HCT116 (cell line): Measurements from ENCODE around the gene ZNF423. TPM values are rescaled to one million over a fixed set of nuclear protein-coding genes. Genes with fewer than 3 reads are reported as not detected.

Experiments
- ATAC-seq: fragments of 200-7000 bp; cut with Tn5 transposase; 2 replicates; pipeline ENCODE4 v1.9.1; 2020; ENCODE audit warnings: mild to moderate bottlenecking, moderate library complexity
- BruUV-seq: library from RNA; stranded (reverse); fragments of 400-500 nt; replicated peaks from 2 replicates; lab custom pipeline; 2021; lab: Mats Ljungman, UMichigan
- CTCF ChIA-PET: fragments of 300-600 bp; sonication (Branson Sonifier 250); formaldehyde crosslinking; loops from one replicate; lab custom pipeline; 2021; ENCODE audit warnings: antibody characterized with exemption; lab: Charles Lee
- POLR2A ChIA-PET: fragments of 300-600, 350-600 bp; sonication (Branson Sonifier 250); formaldehyde crosslinking; loops from one replicate; lab custom pipeline; 2021; ENCODE audit warnings: antibody characterized with exemption; lab: Charles Lee
- RAD21 ChIA-PET, 2 experiments: fragments of 300-600 bp; sonication (Branson Sonifier 250); formaldehyde crosslinking; loops; one replicate each; lab custom pipeline; 2023; ENCODE audit warnings: low total read pairs in 2 of 2; ENCODE audit not compliant: uncharacterized antibody in 2 of 2, unreplicated experiment in 2 of 2, low non-redundant PET in 1 of 2; lab: Charles Lee
- DNase-seq: peaks from one replicate; pipeline ENCODE4 v3.0.0-alpha.2; 2010; ENCODE audit warnings: low read depth, low spot score
- H2AFZ ChIP-seq: fragments of 200-600 bp; shearing (Covaris generic), sonication (generic); 2 replicates; pipeline ENCODE4 v1.6.1; 2017; ENCODE audit warnings: low read depth, mixed run types, mixed read lengths, antibody characterized with exemption, low read length; ENCODE audit not compliant: poor library complexity, severe bottlenecking
- H3K27ac ChIP-seq: 2 replicates; pipeline ENCODE4 v1.5.1; 2012; ENCODE audit warnings: low read depth, low read length
- H3K27me3 ChIP-seq: fragments of 200-600 bp; sonication (generic); 2 replicates; pipeline ENCODE4 v1.6.1; 2016; ENCODE audit warnings: mixed run types, low read length, mixed read lengths; ENCODE audit not compliant: insufficient read depth
- H3K36me3 ChIP-seq, 2 experiments: fragments of 200-500 bp in 1 of 2; fragments of 200-600 bp in 1 of 2; sonication (Bioruptor generic) in 1 of 2; sonication (generic) in 1 of 2; 2 replicates each; pipeline versions ENCODE4 v1.5.1 to v1.6.1; 2014 to 2016; ENCODE audit warnings: low read length in 2 of 2, inconsistent platforms in 1 of 2, mixed read lengths in 1 of 2, mixed run types in 1 of 2; ENCODE audit not compliant: insufficient read depth in 2 of 2, control insufficient read depth in 1 of 2
- H3K4me1 ChIP-seq, 2 experiments: fragments of 200-600 bp in 1 of 2; sonication (generic) in 1 of 2; 2 replicates each; pipeline versions ENCODE4 v1.5.1 to v1.6.1; 2012 to 2017; ENCODE audit warnings: low read length in 2 of 2, inconsistent platforms in 1 of 2, mild to moderate bottlenecking in 1 of 2, mixed read lengths in 1 of 2, mixed run types in 1 of 2, moderate library complexity in 1 of 2; ENCODE audit not compliant: insufficient read depth in 2 of 2, control insufficient read depth in 1 of 2
- H3K4me2 ChIP-seq: fragments of 200-600 bp; sonication (generic); 2 replicates; pipeline ENCODE4 v1.6.1; 2017; ENCODE audit warnings: mixed run types, low read length, mixed read lengths
- H3K4me3 ChIP-seq, 2 experiments: fragments of 200-600 bp in 1 of 2; sonication (generic) in 1 of 2; replicated peaks in 1 of 2; 2 replicates each; pipeline ENCODE4 v1.5.1; 2011 to 2016; ENCODE audit warnings: low read length in 2 of 2, control low read depth in 1 of 2, low read depth in 1 of 2, mild to moderate bottlenecking in 1 of 2, mixed read lengths in 1 of 2, mixed run types in 1 of 2
- H3K79me2 ChIP-seq: fragments of 200-600 bp; sonication (generic); 2 replicates; pipeline ENCODE4 v1.6.1; 2017; ENCODE audit warnings: mild to moderate bottlenecking, mixed run types, low read length, moderate library complexity, mixed read lengths; ENCODE audit not compliant: insufficient read depth
- H3K9ac ChIP-seq: fragments of 200-600 bp; sonication (generic); 2 replicates; pipeline ENCODE4 v1.6.1; 2016; ENCODE audit warnings: low read length, mixed read lengths
- H3K9me2 ChIP-seq: fragments of 200-600 bp; sonication (generic), shearing (Covaris generic); 2 replicates; pipeline ENCODE4 v1.6.1; 2017; ENCODE audit warnings: mixed run types, mild to moderate bottlenecking, moderate library complexity; ENCODE audit not compliant: insufficient read depth
- H3K9me3 ChIP-seq, 2 experiments: fragments of 200-500 bp in 1 of 2; fragments of 200-600 bp in 1 of 2; sonication (Bioruptor generic) in 1 of 2; sonication (generic) in 1 of 2; 2 replicates each; pipeline ENCODE4 v1.6.1; 2014 to 2017; ENCODE audit warnings: low read length in 2 of 2, mixed read lengths in 2 of 2, inconsistent platforms in 1 of 2, low read depth in 1 of 2, mild to moderate bottlenecking in 1 of 2, mixed run types in 1 of 2, moderate library complexity in 1 of 2; ENCODE audit not compliant: control insufficient read depth in 1 of 2, insufficient read depth in 1 of 2
- H4K20me1 ChIP-seq: fragments of 200-600 bp; sonication (generic), shearing (Covaris generic); 2 replicates; pipeline ENCODE4 v1.6.1; 2017; ENCODE audit warnings: mixed run types, mild to moderate bottlenecking, moderate library complexity; ENCODE audit not compliant: insufficient read depth
- CBX3 ChIP-seq: IDR thresholded peaks from 2 replicates; pipeline ENCODE4 v1.6.1; 2012; ENCODE audit warnings: low read depth
- CEBPB ChIP-seq: IDR thresholded peaks from 2 replicates; pipeline ENCODE4 v1.6.1; 2012; ENCODE audit warnings: low read depth
- EGR1 ChIP-seq: IDR thresholded peaks from 2 replicates; pipeline ENCODE4 v1.6.1; 2012; ENCODE audit warnings: low read depth
- ELF1 ChIP-seq: IDR thresholded peaks from 2 replicates; pipeline ENCODE4 v1.6.1; 2012; ENCODE audit warnings: low read depth, borderline replicate concordance
- EZH2phosphoT487 ChIP-seq: fragments of 200-600 bp; IDR thresholded peaks from 2 replicates; pipeline ENCODE4 v1.6.1; 2018; ENCODE audit warnings: antibody characterized with exemption, borderline replicate concordance
- REST ChIP-seq: IDR thresholded peaks from 2 replicates; pipeline ENCODE4 v1.6.1; 2012; ENCODE audit warnings: low read depth
- TCF7L2 ChIP-seq: IDR thresholded peaks from 2 replicates; pipeline ENCODE4 v1.7.0; 2011; ENCODE audit warnings: borderline replicate concordance, inconsistent platforms; ENCODE audit not compliant: insufficient read depth, insufficient read length; ENCODE audit errors: extremely low read depth
- YY1 ChIP-seq: IDR thresholded peaks from 2 replicates; pipeline ENCODE4 v1.6.1; 2011; ENCODE audit warnings: low read length, low read depth, moderate library complexity, mild to moderate bottlenecking; ENCODE audit not compliant: insufficient replicate concordance; ENCODE audit errors: extremely low read depth
- ZFX ChIP-seq: fragments of 450-650 bp; IDR thresholded peaks from 2 replicates; pipeline ENCODE4 v1.6.1; 2017
- ZNF274 ChIP-seq: fragments of 200-500 bp; sonication (Bioruptor generic); IDR thresholded peaks from 2 replicates; pipeline ENCODE4 v1.6.1; 2014; ENCODE audit warnings: mild to moderate bottlenecking, low read depth, low read length, inconsistent platforms
- intact Hi-C: fragments of 100-400 bp; cut with micrococcal nuclease; formaldehyde crosslinking; loops from 2 replicates; pipeline ENCODE4 v1.10.0; 2022
- total RNA-seq: library from RNA; stranded (reverse); gene quantifications from one replicate; pipeline ENCODE4 v1.2.1, GENCODE V29; 2021; ENCODE audit not compliant: unreplicated experiment
- TF ChIP-seq, protein P1 (sequence below): IDR thresholded peaks from 2 replicates; pipeline ENCODE4 v1.6.1; 2011; ENCODE audit warnings: mild to moderate bottlenecking, low read length, moderate library complexity; ENCODE audit not compliant: insufficient replicate concordance; ENCODE audit errors: extremely low read depth
- TF ChIP-seq, protein P2 (sequence below): IDR thresholded peaks from 2 replicates; pipeline ENCODE4 v1.6.1; 2012

The ZNF423 gene
- total RNA-seq, 1 experiment from 2014 or later = 0.22 TPM

DNA sequence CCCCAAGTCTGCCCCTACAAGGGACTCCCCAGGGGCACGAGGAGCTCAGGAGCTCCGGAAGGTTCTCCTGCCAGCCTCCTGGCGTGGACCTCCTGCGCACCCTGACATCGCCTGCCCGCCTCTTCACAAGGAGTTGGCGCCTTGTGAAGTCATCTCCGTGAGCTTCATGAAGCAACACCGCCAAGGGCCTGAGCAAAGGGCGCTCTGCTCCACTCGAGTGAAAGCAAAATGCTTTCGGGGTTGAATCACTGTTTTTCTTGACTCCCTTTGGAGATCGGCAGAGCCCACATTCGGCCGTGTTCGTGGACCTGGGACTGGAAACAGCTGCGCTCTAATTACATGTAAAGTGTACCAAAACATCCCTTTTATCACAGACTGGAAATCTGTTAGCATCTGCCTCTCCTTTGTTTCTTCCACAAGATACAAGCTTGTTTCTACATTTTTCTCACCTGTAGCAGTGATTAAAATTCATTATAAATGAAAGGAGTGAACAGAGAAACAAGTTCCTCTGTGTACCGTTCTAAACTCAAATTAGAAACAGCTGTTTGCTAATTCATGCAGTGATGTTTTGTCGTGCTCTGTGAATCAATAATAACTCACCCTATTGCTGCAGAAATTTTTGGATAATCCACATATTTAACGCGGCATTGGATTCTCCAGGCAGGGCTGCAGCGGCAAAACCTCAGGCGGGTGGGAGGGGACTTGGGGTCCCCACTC is 203.3 kb downstream of the ZNF423 start:
- ATAC-seq = no peak
- Histone ChIP-seq H4K20me1 (no peaks in the 10 kb centered on the region), H3K4me1 (peaks cover 0 to 8% of the 10 kb centered on the region in 2 experiments; a peak in 2 of 4 replicates), H3K79me2 (no peaks in the 10 kb centered on the region), H3K36me3 (no peaks in the 10 kb centered on the region), H3K9me3 (peaks cover 3 to 4% of the 10 kb centered on the region in 2 experiments; a peak in 2 of 4 replicates), H2AFZ (no peak overlapping the region), H3K4me3 (no peak overlapping the region), H3K27ac (no peak overlapping the region), H3K27me3 (no peaks in the 10 kb centered on the region), H3K9me2 (no peaks in the 10 kb centered on the region), H3K9ac (no peak overlapping the region), H3K4me2 (no peak overlapping the region)
- no TSS peak for BruUV-seq
- intact Hi-C loops = no loop called here
- TF ChIP-seq EGR1 (no peak), ZNF274 (no peak), CEBPB (no peak), CBX3 (no peak), YY1 (no peak), ZFX (no peak), REST (no peak), EZH2phosphoT487 (no peak), ELF1 (no peak), TCF7L2 (no peak)
- TF ChIP-seq, protein P1, sequence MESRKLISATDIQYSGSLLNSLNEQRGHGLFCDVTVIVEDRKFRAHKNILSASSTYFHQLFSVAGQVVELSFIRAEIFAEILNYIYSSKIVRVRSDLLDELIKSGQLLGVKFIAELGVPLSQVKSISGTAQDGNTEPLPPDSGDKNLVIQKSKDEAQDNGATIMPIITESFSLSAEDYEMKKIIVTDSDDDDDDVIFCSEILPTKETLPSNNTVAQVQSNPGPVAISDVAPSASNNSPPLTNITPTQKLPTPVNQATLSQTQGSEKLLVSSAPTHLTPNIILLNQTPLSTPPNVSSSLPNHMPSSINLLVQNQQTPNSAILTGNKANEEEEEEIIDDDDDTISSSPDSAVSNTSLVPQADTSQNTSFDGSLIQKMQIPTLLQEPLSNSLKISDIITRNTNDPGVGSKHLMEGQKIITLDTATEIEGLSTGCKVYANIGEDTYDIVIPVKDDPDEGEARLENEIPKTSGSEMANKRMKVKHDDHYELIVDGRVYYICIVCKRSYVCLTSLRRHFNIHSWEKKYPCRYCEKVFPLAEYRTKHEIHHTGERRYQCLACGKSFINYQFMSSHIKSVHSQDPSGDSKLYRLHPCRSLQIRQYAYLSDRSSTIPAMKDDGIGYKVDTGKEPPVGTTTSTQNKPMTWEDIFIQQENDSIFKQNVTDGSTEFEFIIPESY = no peak
- TF ChIP-seq, protein P2, sequence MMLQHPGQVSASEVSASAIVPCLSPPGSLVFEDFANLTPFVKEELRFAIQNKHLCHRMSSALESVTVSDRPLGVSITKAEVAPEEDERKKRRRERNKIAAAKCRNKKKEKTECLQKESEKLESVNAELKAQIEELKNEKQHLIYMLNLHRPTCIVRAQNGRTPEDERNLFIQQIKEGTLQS = no peak
- no peak for DNase-seq
- ChIA-PET POLR2A (no interaction called here), CTCF (no interaction called here), RAD21 (no interaction called here)
